Measurements from ENCODE around the gene LAMTOR3. TPM values are rescaled to one million over a fixed set of nuclear protein-coding genes. Genes with fewer than 3 reads are reported as not detected.

Gene LAMTOR3
- polyA plus RNA-seq, 10 donors, result 33.9 to 46.9 (median 38.7) TPM

DNA sequence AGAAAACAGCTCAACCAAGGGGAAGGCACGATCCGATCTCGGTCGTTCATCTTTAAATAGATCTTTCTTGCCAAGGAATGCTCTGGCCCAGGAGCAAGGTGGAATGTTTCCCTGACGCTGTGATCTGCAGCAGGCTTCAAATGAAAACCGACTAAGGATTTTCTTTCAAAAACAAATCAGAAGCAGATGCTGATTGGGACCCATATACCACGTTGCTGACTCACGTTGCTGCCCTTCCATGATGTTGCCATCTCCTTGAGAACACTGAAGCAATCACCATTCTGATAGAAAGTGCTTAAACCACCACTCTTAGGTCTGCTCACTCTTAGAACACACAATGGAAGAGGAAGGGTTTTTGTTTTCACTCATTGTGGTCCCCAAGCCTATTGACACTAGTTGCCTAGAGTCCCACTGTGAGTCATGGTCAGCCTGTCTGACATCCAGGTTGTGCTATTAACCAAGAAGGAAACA lies 26.1 kb downstream of the LAMTOR3 start:
- DNase-seq, result peak; percentile 11 to 17 (median 14)

DNA sequence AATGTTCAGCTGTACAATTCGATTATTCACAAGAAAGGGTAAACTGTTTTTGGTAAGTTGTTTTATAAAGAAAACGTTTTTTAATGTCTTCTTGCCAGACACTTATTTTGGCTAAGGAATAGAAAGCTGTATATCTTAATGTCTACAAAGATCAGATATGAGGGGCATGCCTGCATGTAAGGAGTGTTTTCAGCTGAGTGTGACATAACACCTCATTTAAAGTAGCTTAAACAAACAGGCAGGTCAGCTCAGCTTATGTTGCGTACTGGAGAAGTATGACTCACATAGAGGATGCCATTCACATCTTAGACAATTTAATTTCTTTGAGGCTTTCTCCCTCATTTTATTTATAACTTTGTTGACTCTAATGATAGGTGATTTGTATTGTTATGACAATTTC lies 30.4 kb downstream of the LAMTOR3 start:
- DNase-seq, result no peak

DNA sequence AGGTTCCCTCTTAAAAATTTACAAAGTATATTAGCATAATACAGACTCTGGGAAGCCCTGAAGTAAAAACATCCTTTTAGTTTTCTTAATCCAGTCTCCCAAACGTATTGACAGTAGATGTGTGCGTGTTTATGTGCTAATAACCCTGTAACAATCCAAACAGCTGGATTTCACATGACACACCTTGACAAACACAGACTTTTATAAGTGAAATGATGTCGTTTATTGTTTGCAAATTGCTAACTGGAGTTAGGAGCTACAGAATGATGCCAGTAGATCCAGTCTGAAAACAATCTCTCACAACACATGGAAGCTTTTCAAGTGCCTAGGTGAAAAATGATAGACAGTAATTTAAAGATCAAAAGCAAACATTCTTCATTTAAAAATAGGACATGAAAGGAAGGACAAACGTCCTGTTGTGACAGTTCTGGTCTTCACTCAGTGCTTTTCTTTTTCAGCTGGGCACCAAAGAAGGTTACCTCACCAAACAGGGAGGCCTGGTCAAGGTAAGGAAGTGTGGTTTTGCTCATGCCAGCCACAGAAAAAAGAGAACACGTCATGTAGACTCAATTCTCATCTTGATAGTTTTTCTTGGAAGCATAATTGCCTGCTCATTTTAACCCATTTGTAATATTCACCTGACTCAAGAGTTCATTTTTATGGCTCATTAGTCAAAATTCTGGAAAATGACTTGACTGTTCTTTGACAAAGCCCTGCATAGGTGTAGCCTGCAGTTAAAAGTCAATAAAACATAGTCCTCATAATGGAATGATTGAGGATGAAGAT lies 32.9 kb downstream of the LAMTOR3 start:
- DNase-seq, result no peak

DNA sequence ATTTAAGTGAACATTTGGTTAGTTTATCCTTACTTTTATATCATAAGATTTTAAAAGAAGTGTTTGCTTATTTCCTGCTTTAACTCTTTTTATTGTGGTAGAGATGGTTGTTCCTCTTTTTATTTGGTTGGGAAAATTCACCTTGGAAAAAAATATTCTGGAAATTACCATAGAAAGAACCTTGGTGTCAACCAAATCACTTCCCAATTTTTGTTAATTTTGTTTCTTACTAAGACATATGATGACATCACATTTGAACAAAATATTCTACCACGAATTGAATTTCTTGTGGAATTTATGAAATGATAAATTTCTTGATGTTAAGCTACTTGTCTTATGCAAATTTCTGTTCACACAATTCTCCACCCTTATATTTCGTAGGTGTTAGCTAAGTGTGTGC lies 33.7 kb downstream of the LAMTOR3 start:
- no peak for DNase-seq

DNA sequence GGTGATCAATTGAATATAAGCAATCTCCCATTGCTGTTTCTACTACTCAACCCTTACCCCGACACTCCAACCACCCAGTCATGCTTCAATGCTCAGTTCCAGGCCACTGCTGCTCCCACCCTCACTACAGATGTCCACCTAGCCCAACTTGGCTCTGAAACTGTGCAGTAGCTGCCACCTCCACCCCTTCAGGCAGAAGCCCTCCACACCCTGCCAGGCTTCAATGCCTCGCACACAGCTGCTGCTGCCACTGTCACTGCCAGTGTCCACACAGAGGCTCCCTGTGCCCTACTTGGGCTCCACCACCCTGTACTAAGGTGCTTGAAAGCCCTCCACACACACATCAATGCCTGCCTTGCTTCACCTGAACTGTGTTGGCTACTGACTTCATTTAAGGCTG lies 34.6 kb downstream of the LAMTOR3 start:
- no peak for DNase-seq

DNA sequence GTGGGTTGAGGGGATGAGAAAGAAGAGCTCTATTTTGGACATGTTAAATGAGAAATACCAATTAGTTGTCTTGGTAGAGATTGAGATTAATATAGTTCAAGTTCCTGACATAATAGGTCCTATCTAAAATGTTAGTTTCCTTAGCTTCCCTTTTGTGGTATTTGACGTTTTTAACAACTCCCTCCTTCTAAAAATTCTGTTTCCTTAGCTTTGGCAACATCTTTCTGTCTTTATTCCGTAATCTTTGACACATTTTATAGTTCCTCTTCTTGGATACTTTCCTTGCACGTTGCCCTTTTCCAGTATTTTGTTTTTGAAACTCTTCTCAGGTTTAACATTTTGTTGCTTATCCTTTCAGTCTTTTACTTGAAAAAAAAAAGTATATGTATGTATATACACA lies 36.9 kb downstream of the LAMTOR3 start:
- DNase-seq, result no peak

DNA sequence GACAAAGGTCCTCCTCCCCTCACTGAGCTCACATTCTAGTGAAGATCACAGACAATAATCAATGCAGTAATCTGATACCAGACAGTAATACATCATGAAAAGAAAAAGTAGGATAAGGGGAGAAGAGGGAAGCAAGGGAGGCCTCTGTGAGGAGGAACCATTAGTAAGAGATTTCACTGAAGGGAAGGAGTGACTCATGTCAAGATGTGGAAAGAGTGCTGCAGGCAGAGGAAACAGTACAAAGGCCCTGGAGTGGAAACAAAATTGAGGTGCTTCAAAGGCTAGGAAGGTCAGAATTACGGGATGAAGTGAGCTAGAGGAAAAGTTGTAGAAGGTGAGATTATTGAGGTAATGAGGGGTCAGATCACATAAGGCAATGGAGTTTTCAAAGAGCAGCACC lies 38.1 kb downstream of the LAMTOR3 start:
- DNase-seq, result no peak

DNA sequence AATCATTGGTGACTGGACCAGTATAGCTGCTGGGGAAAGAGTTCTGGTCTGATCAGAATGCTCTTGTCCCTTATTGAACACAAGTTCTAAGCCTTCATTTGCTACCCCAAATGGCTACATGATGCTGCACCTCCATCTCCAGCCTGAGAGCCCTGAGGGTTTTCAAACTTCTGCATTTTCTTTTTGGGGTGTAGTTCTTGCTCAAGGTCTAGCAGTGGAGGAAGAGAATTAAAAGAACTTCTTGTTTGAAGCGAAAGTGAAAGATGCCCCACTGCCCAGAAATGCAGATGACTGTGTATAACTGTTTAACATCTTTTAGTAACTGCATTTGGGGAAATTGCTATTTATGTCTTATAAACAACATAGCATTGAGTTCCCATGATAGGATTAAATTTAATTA lies 38.5 kb downstream of the LAMTOR3 start:
- DNase-seq, result no peak

DNA sequence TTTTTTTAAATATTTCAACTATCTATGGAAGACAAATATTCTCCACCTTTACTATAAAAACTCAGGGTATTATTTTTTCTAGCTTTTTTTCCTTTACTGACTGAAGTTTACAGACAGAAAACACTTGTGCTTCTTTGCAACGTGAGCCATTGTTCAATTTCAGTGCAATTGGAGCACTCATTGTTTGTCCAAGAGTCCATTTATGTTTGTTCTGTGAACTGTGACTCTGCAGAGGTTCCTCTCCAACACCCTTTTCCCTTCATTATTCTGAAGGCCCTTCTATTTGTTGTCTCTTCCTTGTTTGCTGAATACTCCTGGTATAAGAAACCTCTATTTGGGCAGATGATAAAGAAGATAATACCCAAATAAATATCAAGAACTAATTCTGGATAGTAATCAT lies 40.2 kb downstream of the LAMTOR3 start:
- no peak for DNase-seq

DNA sequence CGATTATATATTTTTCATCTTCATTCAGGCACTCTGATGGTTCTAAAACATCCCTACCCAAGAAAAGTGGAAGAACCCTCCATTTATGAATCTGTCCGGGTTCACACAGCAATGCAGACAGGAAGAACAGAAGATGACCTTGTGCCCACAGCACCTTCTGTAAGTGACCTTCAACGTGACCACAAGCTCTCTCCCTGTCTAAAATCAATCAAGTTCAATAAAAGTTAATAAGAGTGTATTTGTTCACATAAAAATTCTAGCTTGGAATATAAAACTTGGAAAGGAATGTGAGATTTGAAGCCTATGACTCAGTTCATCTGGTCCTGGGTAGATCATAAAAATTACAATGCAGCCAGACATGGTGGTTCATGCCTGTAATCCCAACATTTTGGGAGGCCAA lies 41.0 kb downstream of the LAMTOR3 start:
- DNase-seq, result no peak

DNA sequence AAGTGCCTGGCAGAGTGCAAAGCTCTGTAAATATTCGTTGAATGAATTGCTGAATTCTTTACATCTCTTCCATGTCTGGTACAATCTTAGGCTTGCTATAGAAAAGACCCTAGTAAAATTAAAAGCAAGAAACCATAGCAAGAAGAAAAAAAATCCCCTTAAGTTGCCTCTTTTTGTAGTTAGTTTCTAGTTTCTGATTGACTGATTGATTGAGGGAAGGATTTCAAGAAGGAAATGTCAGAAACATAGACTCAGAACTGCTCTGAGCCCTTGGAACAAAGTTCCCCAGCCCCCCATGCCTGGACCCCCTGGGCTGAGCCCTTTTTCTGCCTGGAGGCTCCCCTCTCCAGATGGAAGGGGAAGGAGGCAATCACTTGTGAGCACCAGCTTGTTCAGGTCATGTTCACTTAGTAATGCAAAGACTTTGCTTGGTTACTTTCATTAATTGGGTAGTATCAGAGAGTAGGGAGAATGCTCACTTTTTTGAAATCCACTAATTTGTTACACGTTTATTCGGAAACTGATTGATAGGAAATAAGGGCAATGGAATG lies 42.0 kb downstream of the LAMTOR3 start:
- DNase-seq, result no peak

DNA sequence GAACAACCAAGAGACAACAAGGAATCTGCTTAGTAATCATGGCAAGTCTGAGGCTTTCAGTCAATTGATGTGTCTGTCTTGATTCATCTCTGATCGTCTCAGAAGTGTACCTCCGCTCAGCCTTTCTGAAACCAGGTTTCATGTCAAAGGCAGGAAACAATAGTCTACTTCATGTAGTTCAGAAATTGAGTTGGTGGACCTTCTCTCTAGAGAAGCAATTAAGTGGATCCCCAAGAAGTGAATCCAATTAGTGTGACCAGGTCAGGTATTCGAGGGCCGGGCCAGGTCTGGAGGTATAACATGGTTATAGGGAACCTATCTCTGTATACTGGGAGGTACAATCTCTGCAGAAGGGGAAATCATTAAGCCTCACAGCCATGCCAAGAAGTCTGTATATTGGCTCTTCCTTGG lies 45.6 kb downstream of the LAMTOR3 start:
- DNase-seq, result no peak

DNA sequence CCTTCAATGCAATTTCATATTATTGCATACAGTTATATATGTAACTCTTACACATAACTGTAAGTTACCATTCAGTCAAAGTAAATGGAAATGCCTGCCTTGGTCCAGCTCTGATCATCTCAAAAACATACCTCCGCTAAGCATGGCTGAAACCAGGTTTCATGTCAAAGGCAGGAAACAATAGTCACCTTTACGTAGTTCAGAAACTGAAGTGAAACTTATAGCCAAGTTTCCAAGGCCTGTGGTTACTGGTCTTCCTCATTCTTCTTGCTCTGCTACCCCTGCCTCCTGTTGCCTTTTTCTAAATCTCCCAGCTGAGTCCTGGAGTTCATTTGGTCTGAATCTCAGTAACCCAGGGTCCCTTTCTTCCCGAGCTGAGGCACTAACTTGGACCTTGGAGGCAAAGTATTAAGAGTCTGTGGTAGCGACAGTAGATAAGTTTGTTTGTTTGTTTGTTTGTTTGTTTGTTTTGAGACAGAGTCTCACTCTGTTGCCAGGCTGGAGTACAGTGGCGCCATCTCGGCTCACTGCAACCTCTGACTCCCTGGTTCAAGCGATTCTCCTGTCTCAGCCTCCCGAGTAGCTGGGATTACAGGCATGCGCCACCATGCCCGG lies 46.8 kb downstream of the LAMTOR3 start:
- no peak for DNase-seq

DNA sequence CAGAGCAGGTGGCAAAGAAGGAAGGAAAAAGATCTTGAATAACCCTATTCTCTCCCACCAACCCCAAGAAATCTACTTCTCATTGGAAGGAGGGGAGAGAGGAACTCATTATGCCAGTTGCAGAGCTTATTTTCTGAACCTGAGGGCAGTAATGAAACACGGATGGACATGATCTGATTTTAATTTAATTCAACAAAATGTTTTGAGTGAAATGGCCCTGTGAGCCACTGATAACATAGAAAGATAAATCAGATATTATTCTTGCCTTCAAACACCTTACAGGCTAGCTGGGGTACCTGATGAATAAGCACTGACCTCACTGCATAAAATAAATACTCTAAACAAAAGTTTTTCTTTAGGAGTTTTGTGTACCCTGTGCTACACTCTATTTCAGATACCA lies 47.3 kb downstream of the LAMTOR3 start:
- no peak for DNase-seq

DNA sequence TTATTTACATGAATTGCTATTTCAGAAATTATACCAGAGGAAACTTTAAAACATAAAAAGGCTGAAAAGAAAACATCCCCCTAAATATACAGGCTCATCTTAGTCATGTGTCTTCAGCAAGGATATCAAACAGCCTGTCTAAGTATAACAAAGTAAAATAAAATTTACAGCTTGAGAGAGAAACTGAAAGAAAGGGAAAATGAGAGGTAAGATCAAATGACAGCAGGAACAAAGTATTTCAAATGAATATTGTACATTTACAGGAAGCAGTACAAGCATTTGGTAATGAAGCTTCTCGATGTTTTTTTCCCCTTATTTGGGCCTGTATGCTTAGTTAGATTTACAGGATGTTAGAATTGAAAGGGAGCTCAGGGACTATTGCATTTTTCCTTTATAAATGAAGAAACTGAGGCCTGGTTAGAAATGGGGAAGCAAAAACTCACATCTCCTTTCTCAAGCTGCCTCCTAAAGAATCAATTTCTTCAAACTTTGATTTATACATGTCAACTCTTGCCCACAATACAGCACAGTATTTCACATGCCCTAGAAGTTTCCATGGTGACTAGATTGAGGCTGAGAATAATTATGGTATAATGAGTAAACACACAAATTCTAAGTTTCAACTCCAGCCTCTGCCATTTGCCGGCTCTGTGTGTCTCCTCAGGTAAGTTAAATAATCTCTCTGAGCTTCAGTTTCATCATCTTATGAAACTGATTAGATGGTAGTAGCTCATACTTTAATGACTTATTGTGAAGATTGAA lies 48.3 kb downstream of the LAMTOR3 start:
- DNase-seq, result no peak

DNA sequence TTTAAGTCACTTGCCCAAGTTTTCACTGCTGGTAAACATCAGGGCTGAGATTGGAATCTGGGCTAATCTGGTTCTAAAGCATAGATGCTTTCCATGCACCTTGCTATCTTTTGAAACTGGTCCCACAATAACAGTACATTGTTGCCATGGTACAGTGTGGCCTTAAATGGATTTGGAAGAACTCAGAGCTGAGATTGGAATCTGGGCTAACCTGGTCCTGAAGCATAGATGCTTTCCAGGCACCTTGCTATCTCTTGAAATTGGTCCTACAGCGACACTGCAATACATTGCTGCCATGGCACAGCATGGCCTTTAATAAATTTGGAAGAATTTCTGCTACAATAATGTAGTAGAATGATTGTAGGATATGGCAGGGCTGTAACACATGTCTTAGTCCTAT lies 49.0 kb downstream of the LAMTOR3 start:
- DNase-seq, result no peak

DNA sequence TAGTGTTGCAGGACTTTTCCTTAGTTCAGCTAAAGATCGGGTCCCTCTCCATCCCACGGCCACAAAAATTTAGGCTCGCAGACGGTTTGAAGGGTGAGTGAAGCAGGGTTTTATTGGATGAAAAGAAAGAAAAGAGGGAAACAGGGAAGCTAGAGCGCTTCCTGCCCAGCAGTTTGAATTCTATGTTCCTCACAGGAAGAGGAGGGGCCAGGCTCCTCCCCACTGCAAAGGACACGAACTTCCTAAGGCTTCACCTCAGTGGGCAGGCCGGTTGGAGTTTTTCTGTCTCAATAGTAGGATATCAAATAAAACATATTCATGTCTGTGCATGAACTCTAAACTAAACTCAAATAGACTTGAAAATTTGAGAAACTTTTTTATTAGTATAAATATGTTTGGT lies 50.2 kb downstream of the LAMTOR3 start:
- DNase-seq, result no peak

DNA sequence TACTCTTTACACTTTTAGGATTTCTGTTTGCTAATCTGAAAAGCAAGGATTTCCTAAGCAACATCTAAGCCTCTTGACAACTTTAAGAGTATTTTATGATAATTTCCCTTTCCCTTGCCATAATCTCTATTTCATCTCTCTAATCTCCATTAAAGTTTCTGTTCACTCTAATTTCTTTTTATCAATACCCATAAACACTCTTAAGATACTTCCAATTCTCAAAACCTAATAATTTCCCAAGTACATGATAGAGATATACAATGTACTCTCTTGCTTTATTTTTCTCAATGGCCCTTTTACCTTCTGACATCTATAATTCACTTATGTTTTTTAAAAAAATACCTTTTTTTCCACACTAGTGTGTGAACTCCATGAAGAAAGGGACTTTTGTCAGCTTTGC lies 50.8 kb downstream of the LAMTOR3 start:
- DNase-seq, result no peak

DNA sequence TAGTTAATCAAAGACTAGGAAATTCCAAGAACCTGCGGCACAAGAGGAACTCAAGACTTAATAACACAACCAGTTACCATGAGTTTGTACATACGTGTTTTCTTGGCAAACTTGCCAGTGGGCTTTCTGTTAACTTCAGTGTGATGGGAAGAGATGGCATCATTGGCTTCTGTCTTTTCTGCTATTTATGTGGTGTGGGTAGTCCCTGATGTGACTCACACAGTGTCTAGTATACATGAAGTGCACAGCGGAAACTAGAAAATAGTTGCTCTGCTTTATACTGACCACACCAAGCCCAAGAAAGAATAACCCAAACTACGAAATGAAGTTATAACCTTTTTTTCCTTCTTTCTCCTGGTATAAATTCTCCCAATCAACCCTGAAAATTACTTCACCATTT lies 53.1 kb downstream of the LAMTOR3 start:
- no peak for DNase-seq

DNA sequence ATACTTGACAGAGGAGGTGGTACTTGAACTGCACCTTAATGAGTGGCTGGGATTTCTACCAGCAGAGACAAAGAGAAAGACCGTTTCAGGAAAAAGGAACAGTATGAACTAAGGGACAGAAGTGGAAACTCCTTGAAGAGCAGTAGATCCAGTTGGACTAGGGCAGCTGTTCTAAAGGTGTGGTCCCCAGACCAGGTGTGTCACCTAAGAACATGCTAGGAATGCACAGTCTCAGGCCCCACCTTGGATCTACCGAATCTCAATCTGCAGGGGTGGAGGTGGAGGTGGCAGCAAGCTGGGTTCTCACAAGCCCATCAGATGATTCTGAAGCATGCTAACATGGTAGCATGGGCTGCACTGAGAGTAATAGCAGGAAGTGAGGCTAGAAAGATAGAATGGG lies 55.3 kb downstream of the LAMTOR3 start:
- DNase-seq, result no peak

DNA sequence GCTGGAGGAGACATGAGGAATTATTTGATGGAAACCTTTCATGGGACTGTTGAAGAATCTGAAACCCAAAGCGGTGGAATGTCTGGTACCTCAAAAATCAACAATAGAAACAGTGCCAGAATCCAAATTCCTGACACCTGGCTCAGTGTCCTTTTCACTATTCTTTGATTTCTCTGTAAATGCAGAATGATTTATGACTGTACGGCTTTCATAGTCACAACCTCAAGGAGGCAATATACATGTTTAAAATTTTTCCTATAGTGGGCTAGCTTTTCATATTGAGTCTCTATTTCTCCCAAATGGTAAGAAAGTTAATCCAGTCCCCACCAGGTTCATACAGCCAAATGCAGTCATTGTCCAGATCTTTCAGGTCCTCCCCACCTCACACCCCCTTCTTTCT lies 58.3 kb downstream of the LAMTOR3 start:
- no peak for DNase-seq

DNA sequence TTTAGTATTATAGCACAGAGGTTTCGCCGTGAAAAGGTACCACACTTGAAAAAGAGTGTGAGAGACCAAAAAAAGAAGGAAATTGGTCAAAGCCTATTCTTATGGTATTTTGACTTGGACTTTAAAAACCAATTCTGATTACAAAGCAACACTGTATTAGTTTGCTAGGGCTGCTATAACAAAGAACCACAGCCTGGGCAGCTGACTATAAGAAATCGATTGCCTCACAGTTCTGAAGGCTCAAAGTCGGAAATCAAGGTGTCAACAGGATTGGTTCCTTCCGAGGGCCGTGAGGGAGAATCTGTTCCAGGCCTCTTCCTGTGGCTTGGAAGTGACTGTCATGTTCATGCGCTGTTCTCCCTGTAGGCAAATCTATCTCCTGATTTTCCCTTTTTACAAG lies 59.7 kb downstream of the LAMTOR3 start:
- DNase-seq, result no peak

DNA sequence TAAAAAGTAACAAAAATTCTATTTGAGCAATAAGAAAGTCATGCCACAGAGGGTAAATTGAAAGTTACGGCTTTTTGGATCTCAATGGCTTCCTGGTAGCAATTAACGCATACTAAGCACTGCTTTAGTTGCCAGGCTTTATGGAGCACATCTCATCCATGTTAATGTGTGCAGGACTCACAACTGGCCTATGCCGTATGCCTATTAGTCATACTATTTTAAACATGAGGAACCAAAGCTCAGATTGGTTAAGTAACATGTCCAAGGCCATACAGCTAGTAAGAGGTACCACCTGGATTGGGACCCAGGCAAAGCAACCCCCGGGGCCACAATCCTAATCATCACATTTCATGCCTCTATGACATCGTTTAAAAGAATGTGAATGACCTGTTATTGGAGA lies 60.5 kb downstream of the LAMTOR3 start:
- no peak for DNase-seq

Data from muscle of back (tissue), 11 donors.